Liver (tissue), 9 donors: ENCODE results near the gene PLCG2. TPM values are rescaled to one million over a fixed set of nuclear protein-coding genes. Genes with fewer than 3 reads are reported as not detected.
A peak's percentile ranks its signal among the peaks of the same experiment; 100 is the strongest.

Experiments used
- DNase-seq: peaks from one replicate; pipeline ENCODE4 v3.0.0-alpha.2; 2017; ENCODE audit warnings: low spot score
- H3K27ac ChIP-seq, 2 donors: one replicate each; pipeline ENCODE4 v1.7.0; 2013; ENCODE audit warnings: inconsistent platforms in 2 of 2, low read length in 2 of 2, control low read depth in 1 of 2, low read depth in 1 of 2, mild to moderate bottlenecking in 1 of 2
- H3K27me3 ChIP-seq, 4 donors: one replicate each; pipeline versions ENCODE4 v1.6.1 to v1.7.0; 2013; ENCODE audit warnings: low read length in 3 of 4, inconsistent platforms in 1 of 4, mild to moderate bottlenecking in 1 of 4, moderate library complexity in 1 of 4; ENCODE audit not compliant: control insufficient read depth in 4 of 4, insufficient read depth in 4 of 4
- H3K36me3 ChIP-seq, 4 donors: one replicate each; pipeline versions ENCODE4 v1.6.1 to v1.7.0; 2013; ENCODE audit warnings: low read length in 3 of 4, mild to moderate bottlenecking in 3 of 4, low read depth in 1 of 4, moderate library complexity in 1 of 4; ENCODE audit not compliant: control insufficient read depth in 4 of 4, insufficient read depth in 3 of 4
- H3K4me1 ChIP-seq, 4 donors: one replicate each; pipeline versions ENCODE4 v1.6.1 to v1.7.0; 2013; ENCODE audit warnings: low read length in 3 of 4, mild to moderate bottlenecking in 3 of 4, moderate library complexity in 1 of 4; ENCODE audit not compliant: control insufficient read depth in 4 of 4, insufficient read depth in 4 of 4
- H3K4me3 ChIP-seq, 3 donors: one replicate each; pipeline versions ENCODE4 v1.6.1 to v1.7.0; 2013; ENCODE audit warnings: low read length in 3 of 3, control low read depth in 1 of 3, low read depth in 1 of 3, mild to moderate bottlenecking in 1 of 3
- H3K9ac ChIP-seq, 2 donors: one replicate each; pipeline ENCODE4 v1.7.0; 2013; ENCODE audit warnings: low read length in 2 of 2, mild to moderate bottlenecking in 2 of 2, moderate library complexity in 2 of 2, control low read depth in 1 of 2, low read depth in 1 of 2
- H3K9me3 ChIP-seq, 4 donors: one replicate each; pipeline versions ENCODE4 v1.6.1 to v1.7.0; 2013; ENCODE audit warnings: low read length in 3 of 4; ENCODE audit not compliant: control insufficient read depth in 4 of 4
- EGR1 ChIP-seq, 2 donors: IDR thresholded peaks; 2 replicates each; pipeline ENCODE4 v1.6.1; 2016 to 2018; ENCODE audit warnings: antibody characterized with exemption in 2 of 2, low read depth in 2 of 2
- FOXA1 ChIP-seq: IDR thresholded peaks from 2 replicates; pipeline ENCODE4 v1.6.1; 2016; ENCODE audit warnings: antibody characterized with exemption
- FOXA2 ChIP-seq: IDR thresholded peaks from 2 replicates; pipeline ENCODE4 v1.6.1; 2016; ENCODE audit warnings: antibody characterized with exemption
- HNF4A ChIP-seq, 2 donors: conservative IDR thresholded peaks; 2 replicates each; pipeline ENCODE4 v1.6.1; 2016; ENCODE audit warnings: antibody characterized with exemption in 2 of 2, mild to moderate bottlenecking in 2 of 2
- HNF4G ChIP-seq: IDR thresholded peaks from 2 replicates; pipeline ENCODE4 v1.6.1; 2016; ENCODE audit warnings: antibody characterized with exemption
- JUND ChIP-seq, 2 donors: IDR thresholded peaks; 2 replicates each; pipeline ENCODE4 v1.6.1; 2016; ENCODE audit warnings: antibody characterized with exemption in 2 of 2
- NR2F2 ChIP-seq: IDR thresholded peaks from 2 replicates; pipeline ENCODE4 v1.6.1; 2016; ENCODE audit warnings: antibody characterized with exemption
- RXRA ChIP-seq, 2 donors: IDR thresholded peaks; 2 replicates each; pipeline ENCODE4 v1.6.1; 2017 to 2018; ENCODE audit warnings: antibody characterized with exemption in 2 of 2, mild to moderate bottlenecking in 1 of 2
- SP1 ChIP-seq: IDR thresholded peaks from 2 replicates; pipeline ENCODE4 v1.6.1; 2018; ENCODE audit warnings: antibody characterized with exemption, mild to moderate bottlenecking
- TAF1 ChIP-seq: conservative IDR thresholded peaks from 2 replicates; pipeline ENCODE4 v1.6.1; 2016; ENCODE audit warnings: antibody characterized with exemption, mild to moderate bottlenecking
- whole genome bisulfite sequencing: extraction: QIAGEN DNeasy Blood & Tissue Kit; methylation state at CpG from one replicate; pipeline ENCODE4 v1.1.7; 2013; 5-methylcytosine and 5-hydroxymethylcytosine counted together
- polyA plus RNA-seq, 2 donors: library from polyadenylated mRNA; stranded (reverse) in 1 of 2; unstranded in 1 of 2; fragments of 200-250 nt in 1 of 2; fragments of >200 nt in 1 of 2; fragmentation: Nextera tagmentation in 1 of 2; extraction: Ambion mirVana in 1 of 2; gene quantifications; one replicate each; pipeline versions ENCODE4 v1.2.1 to v1.2.3, GENCODE V29; 2013 to 2015
- total RNA-seq, 2 donors: library from RNA; depleted of rRNA; stranded (reverse); fragments of >200 nt; gene quantifications; one replicate each; pipeline ENCODE4 v1.2.3, GENCODE V29; 2014
- TF ChIP-seq, protein P1 (sequence below): IDR thresholded peaks from 2 replicates; pipeline ENCODE4 v1.6.1; 2016; ENCODE audit warnings: antibody characterized with exemption
- TF ChIP-seq, protein P2 (sequence below): IDR thresholded peaks from 2 replicates; pipeline ENCODE4 v1.6.1; 2016; ENCODE audit warnings: antibody characterized with exemption, mild to moderate bottlenecking
- TF ChIP-seq, protein P3 (sequence below): IDR thresholded peaks from 2 replicates; pipeline ENCODE4 v1.6.1; 2016; ENCODE audit warnings: antibody characterized with exemption
- donor health status: healthy.
- donor health status: healthy.
- donor health status: healthy.
- donor health status: healthy.
- donor health status: healthy.

The PLCG2 gene
- total and polyA plus RNA-seq, 4 donors: 7.1 to 21.6 (median 15.8) TPM

DNA sequence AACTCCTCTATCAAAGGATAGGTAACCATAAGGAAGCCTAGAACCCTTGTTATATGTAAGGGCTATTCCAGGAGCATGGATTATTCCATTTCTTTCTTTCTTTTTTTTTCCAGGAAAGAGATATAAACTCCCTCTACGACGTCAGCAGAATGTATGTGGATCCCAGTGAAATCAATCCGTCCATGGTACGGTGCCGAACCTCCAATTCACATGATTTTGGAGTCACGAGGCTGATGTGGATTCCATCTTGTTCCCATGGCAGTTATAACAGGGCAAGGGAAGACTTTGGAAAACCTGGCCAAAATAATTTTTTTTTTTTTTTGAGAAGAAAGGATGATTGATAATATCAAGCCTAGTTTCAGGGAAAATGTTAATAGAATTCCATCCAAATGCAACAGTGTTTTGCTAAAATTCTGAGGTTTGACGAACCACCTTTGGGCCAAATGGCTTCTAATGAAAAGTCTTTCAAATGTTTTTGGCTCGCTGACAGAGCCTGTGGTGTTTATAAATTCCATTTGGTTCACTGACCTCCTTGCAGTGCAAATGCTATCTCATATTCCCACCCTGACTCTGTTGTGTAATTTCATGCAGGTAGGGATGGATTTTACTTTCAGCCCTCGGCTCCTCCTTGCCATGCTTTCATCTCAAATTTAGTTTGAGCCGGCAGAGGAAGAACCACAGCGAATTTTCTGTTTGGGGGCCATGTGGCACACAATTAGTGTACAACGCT, 142.2 kb downstream of the PLCG2 start:
- no peak for DNase-seq
- Histone ChIP-seq H3K27me3 (no peaks in the 10 kb centered on the region), H3K9me3 (no peaks in the 10 kb centered on the region), H3K27ac (no peak overlapping the region), H3K4me1 (no peaks in the 10 kb centered on the region), H3K9ac (no peak overlapping the region), H3K36me3 (peaks cover 4 to 46% (median 30%) of the 10 kb centered on the region in 4 donors), H3K4me3 (no peak overlapping the region)
- WGBS: 80% methylated on average over 12 of the region's 12 CpGs
- TF ChIP-seq RXRA (IDR thresholded peaks at IDR 0.05): peak; percentile 55 to 78
- TF ChIP-seq, protein P1, sequence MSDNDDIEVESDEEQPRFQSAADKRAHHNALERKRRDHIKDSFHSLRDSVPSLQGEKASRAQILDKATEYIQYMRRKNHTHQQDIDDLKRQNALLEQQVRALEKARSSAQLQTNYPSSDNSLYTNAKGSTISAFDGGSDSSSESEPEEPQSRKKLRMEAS: no peak

DNA sequence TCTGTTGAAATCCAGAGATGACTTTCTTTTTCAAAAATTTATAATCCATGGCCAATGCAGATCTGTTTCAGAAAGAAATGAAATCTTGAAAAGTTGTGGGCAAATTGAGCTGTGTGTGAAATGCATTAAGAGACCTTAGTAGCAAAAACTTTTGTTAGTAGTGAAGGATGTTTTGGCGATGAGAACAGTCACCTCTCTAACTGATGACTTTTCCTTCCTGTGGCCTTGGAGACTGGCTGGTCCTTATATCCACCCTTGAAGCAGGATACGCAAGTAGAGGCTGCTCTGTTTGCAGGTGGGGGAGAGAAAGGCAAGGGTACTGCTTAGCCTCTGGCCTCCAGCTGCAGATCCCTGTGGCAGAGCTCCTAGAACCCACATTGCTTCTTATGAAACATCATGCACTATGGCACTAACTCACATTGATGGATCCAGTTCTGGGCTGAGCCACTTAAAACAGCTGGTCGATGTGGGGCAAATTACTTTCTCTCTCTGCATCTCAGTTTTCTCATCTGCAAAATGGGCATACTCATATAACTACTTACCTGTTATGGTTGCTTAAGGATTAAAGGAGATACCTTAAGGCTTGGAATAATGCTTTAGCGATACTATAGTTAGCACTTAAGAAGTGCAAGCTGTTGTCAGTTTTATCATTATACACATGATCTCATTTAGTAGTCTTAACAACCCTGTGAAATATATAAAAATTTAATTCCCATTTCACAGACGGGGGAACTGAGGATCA, 142.9 kb downstream of the PLCG2 start:
- DNase-seq: no peak
- 91% methylated on average over 5 of the region's 5 CpGs for WGBS
- H3K27me3 ChIP-seq: no peaks in the 10 kb centered on the region
- H3K27ac ChIP-seq: no peak overlapping the region
- peaks cover 3 to 47% (median 32%) of the 10 kb centered on the region in 4 donors for H3K36me3 ChIP-seq
- H3K4me3 ChIP-seq: no peak overlapping the region
- H3K4me1 ChIP-seq: no peaks in the 10 kb centered on the region
- TF ChIP-seq, protein P2, sequence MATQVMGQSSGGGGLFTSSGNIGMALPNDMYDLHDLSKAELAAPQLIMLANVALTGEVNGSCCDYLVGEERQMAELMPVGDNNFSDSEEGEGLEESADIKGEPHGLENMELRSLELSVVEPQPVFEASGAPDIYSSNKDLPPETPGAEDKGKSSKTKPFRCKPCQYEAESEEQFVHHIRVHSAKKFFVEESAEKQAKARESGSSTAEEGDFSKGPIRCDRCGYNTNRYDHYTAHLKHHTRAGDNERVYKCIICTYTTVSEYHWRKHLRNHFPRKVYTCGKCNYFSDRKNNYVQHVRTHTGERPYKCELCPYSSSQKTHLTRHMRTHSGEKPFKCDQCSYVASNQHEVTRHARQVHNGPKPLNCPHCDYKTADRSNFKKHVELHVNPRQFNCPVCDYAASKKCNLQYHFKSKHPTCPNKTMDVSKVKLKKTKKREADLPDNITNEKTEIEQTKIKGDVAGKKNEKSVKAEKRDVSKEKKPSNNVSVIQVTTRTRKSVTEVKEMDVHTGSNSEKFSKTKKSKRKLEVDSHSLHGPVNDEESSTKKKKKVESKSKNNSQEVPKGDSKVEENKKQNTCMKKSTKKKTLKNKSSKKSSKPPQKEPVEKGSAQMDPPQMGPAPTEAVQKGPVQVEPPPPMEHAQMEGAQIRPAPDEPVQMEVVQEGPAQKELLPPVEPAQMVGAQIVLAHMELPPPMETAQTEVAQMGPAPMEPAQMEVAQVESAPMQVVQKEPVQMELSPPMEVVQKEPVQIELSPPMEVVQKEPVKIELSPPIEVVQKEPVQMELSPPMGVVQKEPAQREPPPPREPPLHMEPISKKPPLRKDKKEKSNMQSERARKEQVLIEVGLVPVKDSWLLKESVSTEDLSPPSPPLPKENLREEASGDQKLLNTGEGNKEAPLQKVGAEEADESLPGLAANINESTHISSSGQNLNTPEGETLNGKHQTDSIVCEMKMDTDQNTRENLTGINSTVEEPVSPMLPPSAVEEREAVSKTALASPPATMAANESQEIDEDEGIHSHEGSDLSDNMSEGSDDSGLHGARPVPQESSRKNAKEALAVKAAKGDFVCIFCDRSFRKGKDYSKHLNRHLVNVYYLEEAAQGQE: no peak
- no peak for TF ChIP-seq EGR1 (IDR thresholded peaks at IDR 0.05; ENCODE audit: low read depth in 2 of 2)
- no peak for TF ChIP-seq HNF4G
- no peak for TF ChIP-seq FOXA2
- H3K9me3 ChIP-seq: no peaks in the 10 kb centered on the region
- H3K9ac ChIP-seq: no peak overlapping the region

DNA sequence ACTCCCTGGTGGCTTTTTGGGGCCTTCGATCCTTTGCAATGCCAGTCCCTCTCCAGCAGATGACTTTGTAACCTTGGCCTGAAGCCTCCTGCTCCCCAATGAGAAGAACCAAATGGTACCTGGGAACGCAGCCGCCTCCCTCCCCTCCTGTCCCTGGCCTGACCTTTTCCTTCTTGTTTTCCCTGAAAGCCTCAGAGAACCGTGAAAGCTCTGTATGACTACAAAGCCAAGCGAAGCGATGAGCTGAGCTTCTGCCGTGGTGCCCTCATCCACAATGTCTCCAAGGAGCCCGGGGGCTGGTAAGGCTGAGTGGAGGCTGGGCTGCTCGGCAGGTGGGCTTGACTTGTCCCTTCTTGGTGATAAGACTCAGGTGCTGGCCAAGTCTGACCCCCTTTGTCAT, 144.2 kb downstream of the PLCG2 start:
- no peaks in the 10 kb centered on the region for H3K4me1 ChIP-seq
- H3K36me3 ChIP-seq: peaks cover 5 to 48% (median 37%) of the 10 kb centered on the region in 4 donors
- no peaks in the 10 kb centered on the region for H3K27me3 ChIP-seq
- H3K27ac ChIP-seq: no peak overlapping the region
- H3K9me3 ChIP-seq: no peaks in the 10 kb centered on the region
- TF ChIP-seq, protein P1: no peak
- TF ChIP-seq NR2F2 (no peak), FOXA2 (no peak), HNF4A (conservative IDR thresholded peaks at IDR 0.05) (no peak), TAF1 (no peak), EGR1 (IDR thresholded peaks at IDR 0.05; ENCODE audit: low read depth in 2 of 2) (no peak), JUND (IDR thresholded peaks at IDR 0.05) (no peak), SP1 (no peak), FOXA1 (no peak)
- TF ChIP-seq, protein P2: no peak
- TF ChIP-seq, protein P3, sequence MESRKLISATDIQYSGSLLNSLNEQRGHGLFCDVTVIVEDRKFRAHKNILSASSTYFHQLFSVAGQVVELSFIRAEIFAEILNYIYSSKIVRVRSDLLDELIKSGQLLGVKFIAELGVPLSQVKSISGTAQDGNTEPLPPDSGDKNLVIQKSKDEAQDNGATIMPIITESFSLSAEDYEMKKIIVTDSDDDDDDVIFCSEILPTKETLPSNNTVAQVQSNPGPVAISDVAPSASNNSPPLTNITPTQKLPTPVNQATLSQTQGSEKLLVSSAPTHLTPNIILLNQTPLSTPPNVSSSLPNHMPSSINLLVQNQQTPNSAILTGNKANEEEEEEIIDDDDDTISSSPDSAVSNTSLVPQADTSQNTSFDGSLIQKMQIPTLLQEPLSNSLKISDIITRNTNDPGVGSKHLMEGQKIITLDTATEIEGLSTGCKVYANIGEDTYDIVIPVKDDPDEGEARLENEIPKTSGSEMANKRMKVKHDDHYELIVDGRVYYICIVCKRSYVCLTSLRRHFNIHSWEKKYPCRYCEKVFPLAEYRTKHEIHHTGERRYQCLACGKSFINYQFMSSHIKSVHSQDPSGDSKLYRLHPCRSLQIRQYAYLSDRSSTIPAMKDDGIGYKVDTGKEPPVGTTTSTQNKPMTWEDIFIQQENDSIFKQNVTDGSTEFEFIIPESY: no peak
- no peak overlapping the region for H3K4me3 ChIP-seq
- 87% methylated on average over 9 of the region's 9 CpGs for WGBS
- no peak for DNase-seq
- no peak overlapping the region for H3K9ac ChIP-seq
